Heart left ventricle (tissue), 16 donors: Measurements from ENCODE around the gene CHRD. TPM values are rescaled to one million over a fixed set of nuclear protein-coding genes. Genes with fewer than 3 reads are reported as not detected.

Source experiments
- ATAC-seq, 4 donors: fragments of 200-7000 bp; cut with Tn5 transposase; one replicate each; pipeline ENCODE4 v1.9.1; 2020 to 2022; ENCODE audit warnings: moderate library complexity in 4 of 4, mild to moderate bottlenecking in 3 of 4, moderate number of reproducible peaks in 1 of 4
- DNase-seq, 5 donors: peaks; one replicate each; pipeline ENCODE4 v3.0.0-alpha.2; 2020
- H3K27ac ChIP-seq, 12 donors: fragments of 200-600 bp; sonication (generic) in 4 of 12; one replicate each; pipeline versions ENCODE4 v1.5.0 to v1.8.0; 2016 to 2022; ENCODE audit warnings: mild to moderate bottlenecking in 2 of 12
- H3K27me3 ChIP-seq, 9 donors: fragments of 200-600 bp; sonication (generic) in 2 of 9; one replicate each; pipeline versions ENCODE4 v1.5.1 to v1.8.0; 2016 to 2022; ENCODE audit warnings: mild to moderate bottlenecking in 3 of 9
- H3K36me3 ChIP-seq, 9 donors: fragments of 200-600 bp; sonication (generic) in 2 of 9; one replicate each; pipeline versions ENCODE4 v1.5.0 to v1.8.0; 2018 to 2022; ENCODE audit warnings: mild to moderate bottlenecking in 2 of 9
- H3K4me1 ChIP-seq, 12 donors: fragments of 200-600 bp; sonication (generic) in 4 of 12; one replicate each; pipeline versions ENCODE4 v1.5.0 to v1.8.0; 2016 to 2022; ENCODE audit warnings: mild to moderate bottlenecking in 3 of 12
- H3K4me3 ChIP-seq, 12 donors: fragments of 200-600 bp; sonication (generic) in 4 of 12; one replicate each; pipeline versions ENCODE4 v1.5.0 to v1.8.0; 2017 to 2022; ENCODE audit warnings: mild to moderate bottlenecking in 9 of 12, moderate library complexity in 4 of 12
- H3K9me3 ChIP-seq, 12 donors: fragments of 200-600 bp; sonication (generic) in 4 of 12; one replicate each; pipeline versions ENCODE4 v1.5.0 to v1.8.0; 2016 to 2022; ENCODE audit warnings: mild to moderate bottlenecking in 1 of 12
- POLR2A ChIP-seq, 2 donors: fragments of 450-650 bp; IDR thresholded peaks; one replicate each; pipeline ENCODE4 v1.6.1; 2017; ENCODE audit warnings: antibody characterized with exemption in 2 of 2, mild to moderate bottlenecking in 2 of 2, moderate library complexity in 2 of 2
- WGBS, 4 donors: extraction: QIAGEN DNeasy Blood & Tissue Kit in 2 of 4; methylation state at CpG; one replicate each; pipeline versions ENCODE4 v1.1.5 to v1.1.7; 2013 to 2018; 5-methylcytosine and 5-hydroxymethylcytosine counted together
- intact Hi-C, 10 donors: fragments of 100-400 bp; cut with DNase I; formaldehyde crosslinking; loops; one replicate each; pipeline versions ENCODE4 v1.11.1 to v1.14.2; 2022
- polyA plus RNA-seq, 2 donors: library from polyadenylated mRNA; stranded (reverse); fragments of 200-250 nt; gene quantifications; one replicate each; pipeline ENCODE4 v1.2.3, GENCODE V29; 2013
- total RNA-seq, 9 donors: library from RNA; depleted of rRNA in 2 of 9; stranded (reverse); fragments of >200 nt in 2 of 9; fragmentation: NEBNext Ultra II Directional in 3 of 9; extraction: Animal tissue kit (Norgen Biotek cat#: 25700) in 3 of 9; gene quantifications; one replicate each; pipeline versions ENCODE4 v1.1.0 to v1.2.4, GENCODE V29; 2016 to 2023
- TF ChIP-seq, protein P1 (sequence below), 12 donors: fragments of 200-600 bp; sonication (generic) in 4 of 12; IDR thresholded peaks; one replicate each; pipeline versions ENCODE4 v1.5.0 to v1.8.0; 2018 to 2022; ENCODE audit warnings: antibody characterized with exemption in 12 of 12, mild to moderate bottlenecking in 5 of 12
- donor health status: ischemic (EF 13 %, LVEDD 7.1; RV severe dilation, severe dysfunction).
- donor health status: healthy with polysubstance abuse.
- donor health status: DM: no; HTN: yes; CAD: no.
- donor health status: DM: no; HTN: no; CAD: no.
- donor health status: ischemic (EF 25% LVEDD 6.9; RV normal size, moderate dysfunction).
- donor health status: ischemic (EF 25% LVEDD 5.7; RV mildly dilated, moderate dysfunction).
- donor health status: healthy.
- donor health status: DM: yes; HTN: yes; CAD: no.
- donor health status: ischemic (EF 35%, LVEDD 5.7; RV mildly dilated, moderate dysfunction).
- donor health status: nonischemic (EF 11% LVEDD 7.7; RV severe dilation, severe dysfunction).
- donor health status: DM: yes; HTN: yes; CAD: no.
- donor health status: PGD.
- donor health status: ischemic (EF 29% LVEDD 5.4; RV normal size, mild dysfunction).
- donor health status: nonischemic (EF 23%, LVEDD 6.1; RV moderate dilation, normal function).

Gene CHRD
- total and polyA plus RNA-seq, 11 donors, result 2.0 to 7.4 (median 4.8) TPM

DNA sequence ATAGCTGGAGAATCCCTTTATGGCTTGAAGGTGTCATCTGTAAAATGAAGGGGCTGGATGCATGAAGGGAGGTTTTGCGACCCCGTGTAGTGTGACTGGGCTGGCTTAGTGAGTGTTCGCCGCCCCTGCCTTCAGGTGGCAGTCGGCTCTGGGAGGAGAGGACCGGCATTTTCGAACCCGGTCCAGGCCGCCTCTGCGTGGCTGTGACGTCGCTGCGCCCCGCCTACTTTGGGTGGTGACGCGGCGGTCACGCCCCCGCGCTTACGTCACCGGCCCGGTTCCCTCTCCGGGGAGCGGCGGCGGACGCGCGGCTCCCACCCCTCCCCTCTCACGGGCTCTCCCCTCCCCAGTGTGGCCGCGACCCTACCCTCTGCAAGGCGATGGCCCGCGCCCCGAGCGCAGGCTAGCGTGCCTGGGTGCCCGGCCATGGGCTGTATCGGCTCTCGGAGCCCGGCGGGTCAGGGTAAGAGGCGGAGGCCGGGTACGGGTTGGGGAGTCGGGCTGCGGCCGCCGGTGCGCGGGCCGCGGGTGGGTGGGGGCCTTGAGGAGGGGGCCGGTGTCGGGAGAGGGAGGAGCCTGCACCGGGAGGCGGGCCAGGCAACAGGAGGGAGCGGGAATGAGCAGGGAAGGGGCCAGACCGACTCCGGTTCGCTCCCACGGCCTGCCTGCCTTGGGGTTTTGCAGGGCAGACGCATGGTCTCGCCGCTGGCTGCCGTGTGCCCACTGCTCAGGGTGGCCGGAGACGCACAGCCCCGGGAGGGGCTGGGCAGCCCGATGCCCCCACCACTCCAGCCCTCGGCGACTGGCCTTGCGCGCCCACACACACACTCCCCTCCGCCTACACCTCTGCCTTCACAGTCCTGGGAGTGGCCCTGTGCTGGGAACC lies 44.0 kb upstream of the CHRD start:
- no peaks in the 10 kb centered on the region for H3K27me3 ChIP-seq
- peaks cover 3 to 47% (median 45%) of the 10 kb centered on the region in 9 donors for H3K36me3 ChIP-seq
- intact Hi-C loops, result loop anchor here in 5 of 10 donors (2.0 kb wide), 3 partner anchors 15 to 37 kb away; partner anchors contain the start of genes EIF4G1 (in 3 of the 5) and PSMD2 (in 1 of the 5)
- no peaks in the 10 kb centered on the region for H3K9me3 ChIP-seq
- peaks cover 11 to 54% (median 37%) of the 10 kb centered on the region in 12 donors for H3K4me1 ChIP-seq
- peak; percentile 87 to 93 (median 91) for DNase-seq
- TF ChIP-seq, protein P1, sequence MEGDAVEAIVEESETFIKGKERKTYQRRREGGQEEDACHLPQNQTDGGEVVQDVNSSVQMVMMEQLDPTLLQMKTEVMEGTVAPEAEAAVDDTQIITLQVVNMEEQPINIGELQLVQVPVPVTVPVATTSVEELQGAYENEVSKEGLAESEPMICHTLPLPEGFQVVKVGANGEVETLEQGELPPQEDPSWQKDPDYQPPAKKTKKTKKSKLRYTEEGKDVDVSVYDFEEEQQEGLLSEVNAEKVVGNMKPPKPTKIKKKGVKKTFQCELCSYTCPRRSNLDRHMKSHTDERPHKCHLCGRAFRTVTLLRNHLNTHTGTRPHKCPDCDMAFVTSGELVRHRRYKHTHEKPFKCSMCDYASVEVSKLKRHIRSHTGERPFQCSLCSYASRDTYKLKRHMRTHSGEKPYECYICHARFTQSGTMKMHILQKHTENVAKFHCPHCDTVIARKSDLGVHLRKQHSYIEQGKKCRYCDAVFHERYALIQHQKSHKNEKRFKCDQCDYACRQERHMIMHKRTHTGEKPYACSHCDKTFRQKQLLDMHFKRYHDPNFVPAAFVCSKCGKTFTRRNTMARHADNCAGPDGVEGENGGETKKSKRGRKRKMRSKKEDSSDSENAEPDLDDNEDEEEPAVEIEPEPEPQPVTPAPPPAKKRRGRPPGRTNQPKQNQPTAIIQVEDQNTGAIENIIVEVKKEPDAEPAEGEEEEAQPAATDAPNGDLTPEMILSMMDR (IDR thresholded peaks at IDR 0.05), result no peak
- TF ChIP-seq POLR2A (IDR thresholded peaks at IDR 0.05), result peak; percentile 85
- peak; percentile 17 to 66 (median 64) for ATAC-seq
- WGBS, 4 donors, result 0 to 2% (median 1%) methylated on average over 40 to 77 of the region's 77 CpGs
- H3K4me3 ChIP-seq, result peak overlapping the region; percentile 66 to 95 (median 86)
- peak overlapping the region; percentile 75 to 100 (median 96) for H3K27ac ChIP-seq

DNA sequence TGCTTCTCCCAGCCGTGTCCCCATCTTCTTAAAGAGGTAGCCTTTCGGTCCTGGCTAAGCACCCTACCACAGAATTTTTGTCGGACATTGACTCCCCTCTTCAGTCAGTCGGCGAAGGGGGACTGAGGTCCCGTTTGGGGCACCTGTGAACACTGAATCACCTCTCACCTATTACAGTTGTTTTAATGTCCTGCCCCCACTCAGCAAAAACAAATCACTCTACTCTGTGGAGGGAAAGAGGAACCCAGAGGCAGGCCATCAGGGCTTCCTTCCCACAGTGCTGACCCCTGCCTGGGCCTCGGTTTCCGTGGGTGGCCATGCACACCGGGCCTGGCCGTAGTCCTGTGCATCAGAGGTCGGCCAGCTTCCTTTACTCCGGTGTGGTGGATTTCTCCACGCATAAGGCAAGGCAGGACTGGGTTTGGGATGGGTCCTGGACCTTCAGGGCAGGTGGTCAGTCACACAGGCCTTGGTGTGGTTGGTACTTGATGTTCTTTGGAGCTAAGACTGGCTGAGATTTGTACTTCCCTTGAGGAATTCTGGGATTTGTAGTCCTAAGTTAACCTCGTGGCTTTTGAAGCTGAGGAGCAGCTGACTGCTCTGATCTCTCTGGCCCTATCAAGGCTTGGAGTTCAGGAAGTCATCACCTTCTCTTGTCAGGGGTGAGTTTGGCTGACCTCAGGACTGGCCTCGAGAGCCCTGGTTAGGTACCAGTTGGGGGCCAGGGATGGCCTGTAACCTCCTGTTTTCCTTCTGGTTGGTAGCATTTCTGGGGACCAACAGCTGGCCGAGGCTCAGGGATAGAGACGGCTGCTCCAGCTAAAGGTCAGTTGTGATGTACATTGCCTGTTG lies 43.1 kb upstream of the CHRD start:
- peak; percentile 35 to 48 (median 46) for ATAC-seq
- DNase-seq, result peak in 2 of 5 donors; percentile 34 to 58
- H3K4me1 ChIP-seq, result peaks cover 11 to 57% (median 37%) of the 10 kb centered on the region in 12 donors
- H3K27ac ChIP-seq, result peak overlapping the region; percentile 75 to 100 (median 96)
- no peaks in the 10 kb centered on the region for H3K27me3 ChIP-seq
- intact Hi-C loops, result loop anchor here in 4 of 10 donors (2.0 kb wide), 2 partner anchors 22 to 38 kb away; partner anchors contain the start of genes EIF4G1 (in 3 of the 4) and PSMD2 (in 1 of the 4)
- 9 to 18% (median 16%) methylated on average over 15 to 17 of the region's 17 CpGs for WGBS, 4 donors
- H3K36me3 ChIP-seq, result peaks cover 3 to 44% (median 40%) of the 10 kb centered on the region in 9 donors
- TF ChIP-seq POLR2A (IDR thresholded peaks at IDR 0.05), result no peak
- TF ChIP-seq, protein P1 (IDR thresholded peaks at IDR 0.05), result no peak
- peak overlapping the region; percentile 66 to 95 (median 86) for H3K4me3 ChIP-seq
- no peaks in the 10 kb centered on the region for H3K9me3 ChIP-seq

DNA sequence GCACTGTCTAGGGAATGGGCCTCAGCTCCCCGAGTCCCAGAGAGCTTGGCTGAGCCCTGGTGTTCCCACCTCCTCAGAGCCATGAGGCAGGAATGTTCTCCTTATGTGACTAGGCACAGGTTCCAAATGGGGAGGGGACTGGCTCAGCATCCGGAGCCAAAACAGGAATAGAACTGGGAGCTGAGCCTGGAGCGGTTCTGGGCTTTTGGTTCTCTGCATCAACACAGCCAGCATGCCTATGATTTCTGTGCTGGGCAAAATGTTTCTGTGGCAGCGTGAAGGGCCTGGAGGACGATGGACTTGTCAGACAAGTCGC lies 42.5 kb upstream of the CHRD start, which contains the start of gene FAM131A:
FAM131A (plus strand) TSS at position 202 of the 316 bp plus-strand sequence; CDS start at position 233, 31 bp downstream.
- H3K27ac ChIP-seq, result peak within 1 kb of the TSS; percentile 75 to 100 (median 96)
- DNase-seq (peak in 4 of 5 donors; percentile 69 to 83 (median 75)), ATAC-seq (peak; percentile 51 to 70 (median 68))
- intact Hi-C loops, result loop anchor here in 4 of 10 donors (2.0 kb wide), 2 partner anchors 23 to 39 kb away; partner anchors contain the start of genes EIF4G1 (in 3 of the 4) and PSMD2 (in 1 of the 4)
- 13 to 31% (median 22%) methylated on average over 6 of the region's 6 CpGs for WGBS, 4 donors
- H3K4me1 ChIP-seq, result peaks cover 11 to 52% (median 34%) of the 10 kb centered on the region in 12 donors
- peak within 1 kb of the TSS; percentile 66 to 95 (median 86) for H3K4me3 ChIP-seq
- no peaks in the 10 kb centered on the region for H3K9me3 ChIP-seq
- TF ChIP-seq, protein P1 (IDR thresholded peaks at IDR 0.05), result no peak
- TF ChIP-seq POLR2A (IDR thresholded peaks at IDR 0.05), result no peak
- no peaks in the 10 kb centered on the region for H3K27me3 ChIP-seq
- H3K36me3 ChIP-seq, result peaks cover 0 to 44% (median 40%) of the 10 kb centered on the region in 9 donors
